ENCODE results near the gene ASAP3.

DNA sequence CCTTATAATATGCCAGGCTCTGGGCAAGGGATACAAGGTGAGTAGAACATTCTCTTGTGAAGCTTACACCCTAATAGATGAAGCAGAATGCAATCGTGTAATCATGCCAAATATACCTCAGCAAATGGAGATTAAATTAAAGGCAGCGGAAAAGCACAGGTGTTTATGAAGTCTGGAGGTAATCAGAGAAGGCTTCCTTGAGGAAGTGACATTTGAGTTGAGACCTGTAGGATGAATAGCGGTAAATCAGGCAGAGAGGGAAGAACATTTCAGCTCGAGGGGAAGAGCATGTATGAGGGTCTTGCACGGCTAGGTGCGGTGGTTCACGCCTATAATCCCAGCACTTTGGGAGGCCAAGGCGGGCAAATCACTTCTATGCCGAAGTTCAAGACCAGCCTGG, 33.6 kb upstream of the ASAP3 start:
- TF ChIP-seq, protein P1, sequence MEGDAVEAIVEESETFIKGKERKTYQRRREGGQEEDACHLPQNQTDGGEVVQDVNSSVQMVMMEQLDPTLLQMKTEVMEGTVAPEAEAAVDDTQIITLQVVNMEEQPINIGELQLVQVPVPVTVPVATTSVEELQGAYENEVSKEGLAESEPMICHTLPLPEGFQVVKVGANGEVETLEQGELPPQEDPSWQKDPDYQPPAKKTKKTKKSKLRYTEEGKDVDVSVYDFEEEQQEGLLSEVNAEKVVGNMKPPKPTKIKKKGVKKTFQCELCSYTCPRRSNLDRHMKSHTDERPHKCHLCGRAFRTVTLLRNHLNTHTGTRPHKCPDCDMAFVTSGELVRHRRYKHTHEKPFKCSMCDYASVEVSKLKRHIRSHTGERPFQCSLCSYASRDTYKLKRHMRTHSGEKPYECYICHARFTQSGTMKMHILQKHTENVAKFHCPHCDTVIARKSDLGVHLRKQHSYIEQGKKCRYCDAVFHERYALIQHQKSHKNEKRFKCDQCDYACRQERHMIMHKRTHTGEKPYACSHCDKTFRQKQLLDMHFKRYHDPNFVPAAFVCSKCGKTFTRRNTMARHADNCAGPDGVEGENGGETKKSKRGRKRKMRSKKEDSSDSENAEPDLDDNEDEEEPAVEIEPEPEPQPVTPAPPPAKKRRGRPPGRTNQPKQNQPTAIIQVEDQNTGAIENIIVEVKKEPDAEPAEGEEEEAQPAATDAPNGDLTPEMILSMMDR (IDR thresholded peaks at IDR 0.05; ENCODE audit: insufficient read depth, low read length, poor library complexity, severe bottlenecking): no peak
- no peak for TF ChIP-seq EZH2phosphoT487 (conservative IDR thresholded peaks at IDR 0.05; ENCODE audit: low read length)

All from SU-DHL-6 (cell line).